Natural killer cell (primary cell): ENCODE results near the gene MTFR2. TPM values are rescaled to one million over a fixed set of nuclear protein-coding genes. Genes with fewer than 3 reads are reported as not detected.

Experiments used
- ATAC-seq, 3 donors: fragments of 150-1000 bp in 2 of 3; fragments of 200-7000 bp in 1 of 3; cut with Tn5 transposase; 1 replicate in 1 of 3; 2 replicates in 2 of 3; pipeline ENCODE4 v1.10.0; 2021; ENCODE audit warnings: mild to moderate bottlenecking in 2 of 3, moderate library complexity in 2 of 3
- DNase-seq, 2 donors: peaks; one replicate each; pipeline versions ENCODE4 v3.0.0 to v3.0.0-alpha.2; 2013 to 2021; ENCODE audit warnings: mixed read lengths in 1 of 2
- H3K27ac ChIP-seq: one replicate; pipeline ENCODE4 v1.5.1; 2013; ENCODE audit warnings: mild to moderate bottlenecking, low read length
- H3K27me3 ChIP-seq: one replicate; pipeline ENCODE4 v1.6.1; 2013; ENCODE audit warnings: low read length; ENCODE audit not compliant: control insufficient read depth, insufficient read depth
- H3K36me3 ChIP-seq: one replicate; pipeline ENCODE4 v1.6.1; 2013; ENCODE audit warnings: low read length; ENCODE audit not compliant: control insufficient read depth, insufficient read depth
- H3K4me1 ChIP-seq: one replicate; pipeline ENCODE4 v1.6.1; 2013; ENCODE audit warnings: low read length; ENCODE audit not compliant: control insufficient read depth, insufficient read depth
- H3K4me3 ChIP-seq: one replicate; pipeline ENCODE4 v1.5.1; 2013; ENCODE audit warnings: low read length
- H3K9me3 ChIP-seq: one replicate; pipeline ENCODE4 v1.6.1; 2013; ENCODE audit warnings: low read length; ENCODE audit not compliant: control insufficient read depth, insufficient read depth
- H3K27ac Mint-ChIP-seq, 2 donors: one replicate each; pipeline ENCODE4 v1.8.0; 2022; ENCODE audit warnings: mild to moderate bottlenecking in 2 of 2, mixed read lengths in 2 of 2, moderate library complexity in 1 of 2
- H3K27me3 Mint-ChIP-seq, 2 donors: one replicate each; pipeline ENCODE4 v1.8.0; 2022; ENCODE audit warnings: low read depth in 2 of 2, mixed read lengths in 2 of 2
- H3K36me3 Mint-ChIP-seq: one replicate; pipeline ENCODE4 v1.8.0; 2022; ENCODE audit warnings: mixed read lengths
- H3K4me1 Mint-ChIP-seq, 2 donors: one replicate each; pipeline ENCODE4 v1.8.0; 2022; ENCODE audit warnings: mixed read lengths in 2 of 2
- H3K4me3 Mint-ChIP-seq: one replicate; pipeline ENCODE4 v1.8.0; 2022; ENCODE audit warnings: mild to moderate bottlenecking, moderate library complexity, mixed read lengths
- H3K9me3 Mint-ChIP-seq, 2 donors: one replicate each; pipeline ENCODE4 v1.8.0; 2022; ENCODE audit warnings: mixed read lengths in 2 of 2
- CTCF ChIP-seq: fragments of 200-600 bp; IDR thresholded peaks from one replicate; pipeline ENCODE4 v1.8.0; 2022; ENCODE audit warnings: antibody characterized with exemption
- whole genome bisulfite sequencing: methylation state at CpG from one replicate; pipeline ENCODE4 v1.1.7; 2013; ENCODE audit warnings: missing lambda C conversion rate; ENCODE audit not compliant: insufficient coverage; 5-methylcytosine and 5-hydroxymethylcytosine counted together
- intact Hi-C: fragments of 100-400 bp; cut with micrococcal nuclease; formaldehyde crosslinking; loops from one replicate; pipeline ENCODE4 v1.14.2; 2022
- total RNA-seq, 4 donors: library from RNA; stranded (reverse); fragments of 120-200 nt in 1 of 4; gene quantifications; one replicate each; pipeline versions ENCODE4 v1.2.3 to v1.2.4, GENCODE V29; 2013 to 2022

Gene MTFR2
- 1 to 10 TPM; 1.7 to 2.1 (median 2.0) TPM for total RNA-seq
- total RNA-seq (2013) = 1.8 TPM

GRCh38 chr6:136249811-136250685 is at the start of gene MTFR2:
Gene MTFR2 (minus strand): TSS chr6:136250311. CDS start chr6:136249099, 1,212 bp downstream.
- under 1% methylated on average over 59 of the region's 59 CpGs for WGBS
- H3K4me3 ChIP-seq = peak within 1 kb of the TSS; percentile 71
- peaks cover 4% of the 10 kb centered on the region for H3K36me3 ChIP-seq
- Mint-ChIP-seq H3K27me3 (no peaks in the 10 kb centered on the region), H3K27ac (peak within 1 kb of the TSS; percentile 80 to 91), H3K36me3 (no peaks in the 10 kb centered on the region), H3K9me3 (no peaks in the 10 kb centered on the region), H3K4me1 (peaks cover 24 to 32% of the 10 kb centered on the region in 2 donors), H3K4me3 (peak within 1 kb of the TSS; percentile 98)
- no peaks in the 10 kb centered on the region for H3K27me3 ChIP-seq
- H3K4me1 ChIP-seq = peaks cover 15% of the 10 kb centered on the region
- no peaks in the 10 kb centered on the region for H3K9me3 ChIP-seq
- H3K27ac ChIP-seq = no peak within 1 kb of the TSS
- intact Hi-C loops = loop anchor here (1.0 kb wide), 2 partner anchors 40 to 67 kb away; no protein-coding TSS in a partner anchor
- TF ChIP-seq CTCF = no peak
- ATAC-seq (peak; percentile 92 to 97 (median 97)), DNase-seq (peak; percentile 91 to 98)

- Histone ChIP-seq H3K9me3 (no peaks in the 10 kb centered on the region), H3K4me1 (peaks cover 16% of the 10 kb centered on the region), H3K27ac (no peak overlapping the region), H3K27me3 (no peaks in the 10 kb centered on the region), H3K36me3 (no peaks in the 10 kb centered on the region), H3K4me3 (no peak overlapping the region)
- Mint-ChIP-seq H3K9me3 (no peaks in the 10 kb centered on the region), H3K27ac (no peak overlapping the region), H3K27me3 (peaks cover 3 to 7% of the 10 kb centered on the region in 2 donors), H3K4me1 (peaks cover 16 to 24% of the 10 kb centered on the region in 2 donors), H3K36me3 (peaks cover 2% of the 10 kb centered on the region), H3K4me3 (no peak overlapping the region)
- DNase-seq = no peak
- intact Hi-C loops = no loop called here
- ATAC-seq = no peak
- 98% methylated on average over 3 of the region's 3 CpGs for WGBS
- no peak for TF ChIP-seq CTCF
Measured at GRCh38 chr6:136294621-136295020, 44.5 kb upstream of the MTFR2 start.

- H3K4me1 Mint-ChIP-seq = peaks cover 45 to 56% of the 10 kb centered on the region in 2 donors
- H3K9me3 ChIP-seq = no peaks in the 10 kb centered on the region
- H3K27me3 Mint-ChIP-seq = no peaks in the 10 kb centered on the region
- peak overlapping the region; percentile 95 to 99 for H3K27ac Mint-ChIP-seq
- no peaks in the 10 kb centered on the region for H3K36me3 ChIP-seq
- peak; percentile 37 to 59 (median 54) for ATAC-seq
- peak overlapping the region; percentile 91 for H3K4me3 ChIP-seq
- peak; percentile 79 to 96 for DNase-seq
- peak overlapping the region; percentile 98 for H3K4me3 Mint-ChIP-seq
- no peaks in the 10 kb centered on the region for H3K27me3 ChIP-seq
- H3K9me3 Mint-ChIP-seq = no peaks in the 10 kb centered on the region
- peaks cover 14% of the 10 kb centered on the region for H3K36me3 Mint-ChIP-seq
- intact Hi-C loops = loop anchor here (1.0 kb wide), 1 partner anchor 40 kb away; the partner anchor contains the start of gene MTFR2
- H3K27ac ChIP-seq = peak overlapping the region; percentile 97
- peaks cover 40% of the 10 kb centered on the region for H3K4me1 ChIP-seq
- WGBS = 4% methylated on average over 22 of the region's 22 CpGs
- TF ChIP-seq CTCF = no peak
Measured at GRCh38 chr6:136290410-136291010, 40.4 kb upstream of the MTFR2 start.
